OCI-LY7 (cell line): ENCODE results near the gene RREB1.

ENCODE experiments used
- EZH2phosphoT487 ChIP-seq: fragments of 200-600 bp; sonication (generic); IDR thresholded peaks from 2 replicates; pipeline ENCODE4 v1.6.1; 2018; ENCODE audit warnings: low read depth, borderline replicate concordance, mild to moderate bottlenecking, mixed run types, antibody characterized with exemption, low read length, moderate library complexity, mixed read lengths
- TF ChIP-seq, protein P1 (sequence below): fragments of 200-600 bp; sonication (generic); conservative IDR thresholded peaks from 2 replicates; pipeline ENCODE4 v1.5.1; 2014; ENCODE audit warnings: mild to moderate bottlenecking, antibody characterized with exemption, low read length, moderate library complexity, mixed read lengths

DNA sequence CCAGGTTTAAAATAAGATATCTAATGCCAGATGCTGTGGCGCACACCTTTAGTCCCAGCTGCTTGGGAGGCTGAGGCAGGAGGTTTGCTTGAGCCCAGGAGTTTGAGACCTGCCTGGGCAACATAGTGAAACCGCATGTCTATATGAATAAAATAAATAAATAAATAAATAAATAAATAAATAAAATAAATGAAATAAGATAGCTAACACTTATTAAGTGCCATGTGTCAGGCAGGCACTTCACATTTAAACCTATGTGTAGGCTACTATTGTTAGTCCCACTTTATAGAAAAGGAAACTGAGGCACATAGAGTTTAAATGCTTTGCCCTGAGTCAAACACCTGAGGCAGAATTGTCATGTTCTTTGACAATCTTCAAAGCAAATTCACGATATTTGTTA lies 32.9 kb upstream of the RREB1 start:
- TF ChIP-seq, protein P1, sequence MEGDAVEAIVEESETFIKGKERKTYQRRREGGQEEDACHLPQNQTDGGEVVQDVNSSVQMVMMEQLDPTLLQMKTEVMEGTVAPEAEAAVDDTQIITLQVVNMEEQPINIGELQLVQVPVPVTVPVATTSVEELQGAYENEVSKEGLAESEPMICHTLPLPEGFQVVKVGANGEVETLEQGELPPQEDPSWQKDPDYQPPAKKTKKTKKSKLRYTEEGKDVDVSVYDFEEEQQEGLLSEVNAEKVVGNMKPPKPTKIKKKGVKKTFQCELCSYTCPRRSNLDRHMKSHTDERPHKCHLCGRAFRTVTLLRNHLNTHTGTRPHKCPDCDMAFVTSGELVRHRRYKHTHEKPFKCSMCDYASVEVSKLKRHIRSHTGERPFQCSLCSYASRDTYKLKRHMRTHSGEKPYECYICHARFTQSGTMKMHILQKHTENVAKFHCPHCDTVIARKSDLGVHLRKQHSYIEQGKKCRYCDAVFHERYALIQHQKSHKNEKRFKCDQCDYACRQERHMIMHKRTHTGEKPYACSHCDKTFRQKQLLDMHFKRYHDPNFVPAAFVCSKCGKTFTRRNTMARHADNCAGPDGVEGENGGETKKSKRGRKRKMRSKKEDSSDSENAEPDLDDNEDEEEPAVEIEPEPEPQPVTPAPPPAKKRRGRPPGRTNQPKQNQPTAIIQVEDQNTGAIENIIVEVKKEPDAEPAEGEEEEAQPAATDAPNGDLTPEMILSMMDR, result no peak
- TF ChIP-seq EZH2phosphoT487, result no peak
